Neural progenitor cell (in vitro differentiated cells): ENCODE data around the gene STIM1.

Source experiments
- EZH2 ChIP-seq: fragments of 200-600 bp; sonication (generic); IDR thresholded peaks from 2 replicates; pipeline ENCODE4 v1.6.1; 2017; ENCODE audit warnings: antibody characterized with exemption, mild to moderate bottlenecking, moderate library complexity
- EZH2phosphoT487 ChIP-seq: fragments of 200-600 bp; sonication (generic); IDR thresholded peaks from 2 replicates; pipeline ENCODE4 v1.6.1; 2017; ENCODE audit warnings: antibody characterized with exemption
- TF ChIP-seq, protein P1 (sequence below): fragments of 200-600 bp; sonication (generic); IDR thresholded peaks from 2 replicates; pipeline ENCODE4 v1.5.1; 2017; ENCODE audit warnings: antibody characterized with exemption, mild to moderate bottlenecking

DNA sequence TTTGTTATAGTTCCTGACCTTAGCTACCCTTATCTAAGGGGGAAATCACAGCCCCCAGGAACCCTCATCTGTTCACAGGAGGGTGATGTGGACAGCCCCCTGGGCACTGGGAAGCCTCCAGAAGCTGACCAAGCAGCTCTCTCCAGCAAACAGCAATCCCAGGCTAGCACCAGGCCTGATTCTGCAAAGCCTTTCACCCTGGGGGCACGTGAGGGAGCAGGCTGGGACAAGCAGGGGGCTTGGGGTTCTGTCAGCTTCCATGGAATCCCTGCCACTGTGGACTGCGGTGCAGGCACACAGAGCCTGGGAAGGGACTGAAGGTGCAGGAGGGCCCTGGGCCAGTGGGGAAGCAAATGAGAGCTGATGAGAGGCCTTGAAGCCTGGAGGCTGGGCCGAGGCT lies 45.0 kb upstream of the STIM1 start:
- TF ChIP-seq, protein P1, sequence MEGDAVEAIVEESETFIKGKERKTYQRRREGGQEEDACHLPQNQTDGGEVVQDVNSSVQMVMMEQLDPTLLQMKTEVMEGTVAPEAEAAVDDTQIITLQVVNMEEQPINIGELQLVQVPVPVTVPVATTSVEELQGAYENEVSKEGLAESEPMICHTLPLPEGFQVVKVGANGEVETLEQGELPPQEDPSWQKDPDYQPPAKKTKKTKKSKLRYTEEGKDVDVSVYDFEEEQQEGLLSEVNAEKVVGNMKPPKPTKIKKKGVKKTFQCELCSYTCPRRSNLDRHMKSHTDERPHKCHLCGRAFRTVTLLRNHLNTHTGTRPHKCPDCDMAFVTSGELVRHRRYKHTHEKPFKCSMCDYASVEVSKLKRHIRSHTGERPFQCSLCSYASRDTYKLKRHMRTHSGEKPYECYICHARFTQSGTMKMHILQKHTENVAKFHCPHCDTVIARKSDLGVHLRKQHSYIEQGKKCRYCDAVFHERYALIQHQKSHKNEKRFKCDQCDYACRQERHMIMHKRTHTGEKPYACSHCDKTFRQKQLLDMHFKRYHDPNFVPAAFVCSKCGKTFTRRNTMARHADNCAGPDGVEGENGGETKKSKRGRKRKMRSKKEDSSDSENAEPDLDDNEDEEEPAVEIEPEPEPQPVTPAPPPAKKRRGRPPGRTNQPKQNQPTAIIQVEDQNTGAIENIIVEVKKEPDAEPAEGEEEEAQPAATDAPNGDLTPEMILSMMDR = no peak
- no peak for TF ChIP-seq EZH2
- no peak for TF ChIP-seq EZH2phosphoT487
